ENCODE measurements around the gene TPM3. TPM values are rescaled to one million over a fixed set of nuclear protein-coding genes. Genes with fewer than 3 reads are reported as not detected.
"Not testable (repeated sequence)": the region's sequence is repeated elsewhere in the genome, so short reads cannot be mapped to it uniquely, and the experiment has no call there.

Gene TPM3
- total RNA-seq, 2 experiments from 2014 or later: 856 to 880 TPM

GRCh38 chr1:154206196-154206595 lies 14.3 kb upstream of the TPM3 start, which contains the start of gene CFAP141:
TSS of gene CFAP141 (minus strand) at chr1:154206333. CDS start at chr1:154206307, 26 bp downstream.
- no peaks in the 10 kb centered on the region for H3K27me3 Mint-ChIP-seq (ENCODE audit: low read depth)
- H3K36me3 Mint-ChIP-seq (ENCODE audit: low read depth): peaks cover 41% of the 10 kb centered on the region
- H3K9me3 Mint-ChIP-seq (ENCODE audit: insufficient read depth): no peaks in the 10 kb centered on the region
- CTCF ChIA-PET: no interaction called here
- H3K4me1 Mint-ChIP-seq (ENCODE audit: low read depth): peaks cover 4% of the 10 kb centered on the region
- no peak for DNase-seq
- POLR2A ChIA-PET: no interaction called here
- H3K4me3 Mint-ChIP-seq: no peak within 1 kb of the TSS
- peak within 1 kb of the TSS; percentile 47 for H3K27ac Mint-ChIP-seq
- ATAC-seq: peak; percentile 71

GRCh38 chr1:154205778-154206177 lies 13.9 kb upstream of the TPM3 start:
- H3K4me1 Mint-ChIP-seq (ENCODE audit: low read depth); ATAC-seq; DNase-seq; CTCF ChIA-PET; H3K9me3 Mint-ChIP-seq (ENCODE audit: insufficient read depth); POLR2A ChIA-PET; H3K4me3 Mint-ChIP-seq; H3K27me3 Mint-ChIP-seq (ENCODE audit: low read depth): not testable (repeated sequence)
- peak overlapping the region; percentile 47 for H3K27ac Mint-ChIP-seq
- H3K36me3 Mint-ChIP-seq (ENCODE audit: low read depth): peaks cover 41% of the 10 kb centered on the region

- DNase-seq: no peak
- ChIA-PET CTCF (interaction anchor here (0.6 to 3.9 kb wide), 37 partner anchors 9 to 348 kb away, joined by 3 to 60 read pairs (median 6); partner anchors contain the start of genes ATP8B2, HAX1 and UBAP2L), POLR2A (no interaction called here)
- peaks cover 9% of the 10 kb centered on the region for H3K27me3 Mint-ChIP-seq (ENCODE audit: low read depth)
- no peak overlapping the region for H3K4me3 Mint-ChIP-seq
- no peaks in the 10 kb centered on the region for H3K4me1 Mint-ChIP-seq (ENCODE audit: low read depth)
- no peak overlapping the region for H3K27ac Mint-ChIP-seq
- ATAC-seq: no peak
- no peaks in the 10 kb centered on the region for H3K36me3 Mint-ChIP-seq (ENCODE audit: low read depth)
- H3K9me3 Mint-ChIP-seq (ENCODE audit: insufficient read depth): no peaks in the 10 kb centered on the region
These were observed 7.6 kb upstream of the TPM3 start for GRCh38 chr1:154199563-154199879.

GRCh38 chr1:154198756-154199562 lies 7.1 kb upstream of the TPM3 start:
- peaks cover 5% of the 10 kb centered on the region for H3K4me1 Mint-ChIP-seq (ENCODE audit: low read depth)
- H3K9me3 Mint-ChIP-seq (ENCODE audit: insufficient read depth): no peaks in the 10 kb centered on the region
- ChIA-PET CTCF (interaction anchor here (0.6 to 3.9 kb wide), 39 partner anchors 8 to 348 kb away, joined by 3 to 60 read pairs (median 5); partner anchors contain the start of genes ATP8B2, HAX1 and UBAP2L), POLR2A (interaction anchor here (1.0 kb wide), 1 partner anchor 22 kb away, joined by 5 read pairs; no protein-coding TSS in a partner anchor)
- H3K27me3 Mint-ChIP-seq (ENCODE audit: low read depth): peaks cover 12% of the 10 kb centered on the region
- H3K27ac Mint-ChIP-seq: no peak overlapping the region
- DNase-seq: peak; percentile 70
- peak; percentile 76 for ATAC-seq
- no peaks in the 10 kb centered on the region for H3K36me3 Mint-ChIP-seq (ENCODE audit: low read depth)
- H3K4me3 Mint-ChIP-seq: no peak overlapping the region

- CTCF ChIA-PET: interaction anchor here (1.2 to 2.4 kb wide), 3 partner anchors 25 to 78 kb away, joined by 3 to 8 read pairs (median 3); no protein-coding TSS in a partner anchor
- no peak overlapping the region for H3K27ac Mint-ChIP-seq
These were observed 1.9 kb upstream of the TPM3 start for GRCh38 chr1:154193821-154194220.

GRCh38 chr1:154192476-154192875 lies 576 bp upstream of the TPM3 start:
- peaks cover 8% of the 10 kb centered on the region for H3K4me1 Mint-ChIP-seq (ENCODE audit: low read depth)
- ChIA-PET POLR2A (no interaction called here), CTCF (interaction anchor here (1.0 to 1.8 kb wide), 3 partner anchors 12 to 142 kb away, joined by 3 to 5 read pairs (median 4); no protein-coding TSS in a partner anchor)
- H3K4me3 Mint-ChIP-seq: no peak overlapping the region
- no peak overlapping the region for H3K27ac Mint-ChIP-seq
- peaks cover 48% of the 10 kb centered on the region for H3K27me3 Mint-ChIP-seq (ENCODE audit: low read depth)
- DNase-seq (no peak), ATAC-seq (no peak)
- H3K36me3 Mint-ChIP-seq (ENCODE audit: low read depth): no peaks in the 10 kb centered on the region
- no peaks in the 10 kb centered on the region for H3K9me3 Mint-ChIP-seq (ENCODE audit: insufficient read depth)

More at GRCh38 chr1:154193821-154194220, 1.9 kb upstream of the TPM3 start:
- DNase-seq: no peak
- no peak for ATAC-seq
- no peaks in the 10 kb centered on the region for H3K9me3 Mint-ChIP-seq (ENCODE audit: insufficient read depth)
- H3K4me1 Mint-ChIP-seq (ENCODE audit: low read depth): peaks cover 8% of the 10 kb centered on the region
- no peak overlapping the region for H3K4me3 Mint-ChIP-seq
- H3K36me3 Mint-ChIP-seq (ENCODE audit: low read depth): no peaks in the 10 kb centered on the region
- peaks cover 43% of the 10 kb centered on the region for H3K27me3 Mint-ChIP-seq (ENCODE audit: low read depth)
- POLR2A ChIA-PET: interaction anchor here (0.7 to 1.2 kb wide), 3 partner anchors 12 to 149 kb away, joined by 3 to 5 read pairs (median 4); partner anchors contain the start of gene UBAP2L

GRCh38 chr1:154190550-154190949 lies 1.4 kb downstream of the TPM3 start:
- peaks cover 46% of the 10 kb centered on the region for H3K27me3 Mint-ChIP-seq (ENCODE audit: low read depth)
- DNase-seq: no peak
- H3K4me3 Mint-ChIP-seq: no peak overlapping the region
- no peaks in the 10 kb centered on the region for H3K9me3 Mint-ChIP-seq (ENCODE audit: insufficient read depth)
- ChIA-PET POLR2A (interaction anchor here (0.6 kb wide), 1 partner anchor 258 kb away, joined by 3 read pairs; no protein-coding TSS in a partner anchor), CTCF (interaction anchor here (0.7 to 1.8 kb wide), 4 partner anchors 9 to 144 kb away, joined by 3 to 6 read pairs (median 4); no protein-coding TSS in a partner anchor)
- peaks cover 14% of the 10 kb centered on the region for H3K4me1 Mint-ChIP-seq (ENCODE audit: low read depth)
- H3K27ac Mint-ChIP-seq: no peak overlapping the region
- no peak for ATAC-seq
- H3K36me3 Mint-ChIP-seq (ENCODE audit: low read depth): no peaks in the 10 kb centered on the region

GRCh38 chr1:154186852-154187501 lies 4.9 kb downstream of the TPM3 start:
- DNase-seq: no peak
- Mint-ChIP-seq H3K27ac (no peak overlapping the region), H3K36me3 (ENCODE audit: low read depth) (peaks cover 10% of the 10 kb centered on the region), H3K4me3 (no peak overlapping the region), H3K27me3 (ENCODE audit: low read depth) (peaks cover 22% of the 10 kb centered on the region), H3K9me3 (ENCODE audit: insufficient read depth) (no peaks in the 10 kb centered on the region), H3K4me1 (ENCODE audit: low read depth) (peaks cover 11% of the 10 kb centered on the region)
- ChIA-PET CTCF (interaction anchor here (0.9 to 1.4 kb wide), 7 partner anchors 9 to 148 kb away, joined by 3 to 7 read pairs (median 3); no protein-coding TSS in a partner anchor), POLR2A (no interaction called here)
- ATAC-seq: no peak

- ATAC-seq (no peak), DNase-seq (peak; percentile 83)
- CTCF ChIA-PET: interaction anchor here (0.8 to 1.4 kb wide), 5 partner anchors 13 to 149 kb away, joined by 3 to 7 read pairs (median 5); no protein-coding TSS in a partner anchor
- no peak overlapping the region for H3K27ac Mint-ChIP-seq
- POLR2A ChIA-PET: no interaction called here
- peaks cover 14% of the 10 kb centered on the region for H3K27me3 Mint-ChIP-seq (ENCODE audit: low read depth)
- H3K36me3 Mint-ChIP-seq (ENCODE audit: low read depth): peaks cover 18% of the 10 kb centered on the region
- no peak overlapping the region for H3K4me3 Mint-ChIP-seq
- H3K4me1 Mint-ChIP-seq (ENCODE audit: low read depth): peaks cover 16% of the 10 kb centered on the region
- no peaks in the 10 kb centered on the region for H3K9me3 Mint-ChIP-seq (ENCODE audit: insufficient read depth)
These were observed 5.7 kb downstream of the TPM3 start for GRCh38 chr1:154186177-154186576.

- no peaks in the 10 kb centered on the region for H3K9me3 Mint-ChIP-seq (ENCODE audit: insufficient read depth)
- peaks cover 46% of the 10 kb centered on the region for H3K36me3 Mint-ChIP-seq (ENCODE audit: low read depth)
- peaks cover 6% of the 10 kb centered on the region for H3K27me3 Mint-ChIP-seq (ENCODE audit: low read depth)
- POLR2A ChIA-PET: interaction anchor here (0.6 to 8.1 kb wide), 10 partner anchors 12 to 283 kb away, joined by 3 to 84 read pairs (median 6); partner anchors contain the start of genes RPS27 and UBAP2L
- peaks cover 43% of the 10 kb centered on the region for H3K4me1 Mint-ChIP-seq (ENCODE audit: low read depth)
- CTCF ChIA-PET: interaction anchor here (1.4 to 3.6 kb wide), 3 partner anchors 24 to 152 kb away, joined by 3 to 23 read pairs (median 18); no protein-coding TSS in a partner anchor
- H3K27ac Mint-ChIP-seq: peak overlapping the region; percentile 100
- DNase-seq (peak; percentile 97), ATAC-seq (peak; percentile 72)
- peak overlapping the region; percentile 99 for H3K4me3 Mint-ChIP-seq
These were observed 8.6 kb downstream of the TPM3 start for GRCh38 chr1:154183046-154183915.

Data from activated CD8-positive, alpha-beta T cell treated with anti-CD3 and anti-CD28 coated beads, Interleukin-2, amount 10 ng/mL, durations not matched to agents 7 days and 5 days (primary cell).